T-helper 2 cell treated with Interferon-gamma antibody and Interleukin-4, amounts not matched to agents 5 μg/mL and 100 μg/mL, for 36 hours (primary cell): ENCODE data around the gene PPP1R2.

Experiments used
- DNase-seq: peaks from one replicate; pipeline ENCODE4 v3.0.0; 2021; ENCODE audit warnings: low spot score
- H3K27ac Mint-ChIP-seq: one replicate; pipeline ENCODE4 v1.8.0; 2021; ENCODE audit warnings: mild to moderate bottlenecking, mixed read lengths
- H3K27me3 Mint-ChIP-seq: one replicate; pipeline ENCODE4 v1.8.0; 2021; ENCODE audit warnings: low read depth, mixed read lengths
- H3K36me3 Mint-ChIP-seq: one replicate; pipeline ENCODE4 v1.8.0; 2021; ENCODE audit warnings: low read depth, mixed read lengths
- H3K4me1 Mint-ChIP-seq: one replicate; pipeline ENCODE4 v1.8.0; 2021; ENCODE audit warnings: low read depth, mixed read lengths
- H3K4me3 Mint-ChIP-seq: one replicate; pipeline ENCODE4 v1.8.0; 2022; ENCODE audit warnings: mild to moderate bottlenecking, moderate library complexity, mixed read lengths
- H3K9me3 Mint-ChIP-seq: one replicate; pipeline ENCODE4 v1.8.0; 2021; ENCODE audit warnings: mixed read lengths

The PPP1R2 gene

DNA sequence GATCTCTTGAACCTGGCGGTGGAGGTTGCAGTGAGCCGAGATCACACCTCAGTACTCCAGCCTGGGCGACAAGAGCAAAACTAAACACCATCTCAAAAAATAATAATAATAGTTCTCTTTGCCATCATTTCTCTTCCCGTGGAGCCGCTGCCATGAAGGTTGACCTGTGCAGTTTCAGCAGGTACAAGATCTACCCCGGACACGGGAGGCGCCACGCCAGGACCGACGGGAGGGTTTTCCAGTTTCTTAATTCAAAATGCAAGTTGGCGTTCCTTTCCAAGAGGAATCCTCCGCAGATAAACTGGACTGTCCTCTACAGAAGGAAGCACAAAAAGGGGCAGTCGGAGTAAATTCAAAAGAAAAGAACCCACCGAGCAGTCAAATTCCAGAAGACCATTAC is 11.3 kb upstream of the PPP1R2 start:
- Mint-ChIP-seq H3K9me3 (no peaks in the 10 kb centered on the region), H3K4me1 (peaks cover 55% of the 10 kb centered on the region), H3K4me3 (peak overlapping the region; percentile 76)

GRCh38 chr3:195553268-195553667 is 10.1 kb upstream of the PPP1R2 start:
- Mint-ChIP-seq H3K27me3 (no peaks in the 10 kb centered on the region), H3K36me3 (no peaks in the 10 kb centered on the region), H3K4me3 (no peak overlapping the region), H3K4me1 (peaks cover 58% of the 10 kb centered on the region), H3K27ac (peak overlapping the region; percentile 32), H3K9me3 (no peaks in the 10 kb centered on the region)
- no peak for DNase-seq

More for the DNA sequence above, 11.3 kb upstream of the PPP1R2 start:
- peak overlapping the region; percentile 49 for H3K27ac Mint-ChIP-seq
- DNase-seq: no peak
- H3K27me3 Mint-ChIP-seq: no peaks in the 10 kb centered on the region
- no peaks in the 10 kb centered on the region for H3K36me3 Mint-ChIP-seq

GRCh38 chr3:195551381-195551978 is 8.4 kb upstream of the PPP1R2 start:
- DNase-seq: no peak
- H3K36me3 Mint-ChIP-seq: no peaks in the 10 kb centered on the region
- H3K4me1 Mint-ChIP-seq: peaks cover 72% of the 10 kb centered on the region
- H3K4me3 Mint-ChIP-seq: peak overlapping the region; percentile 64
- no peaks in the 10 kb centered on the region for H3K27me3 Mint-ChIP-seq
- H3K9me3 Mint-ChIP-seq: no peaks in the 10 kb centered on the region
- peak overlapping the region; percentile 90 for H3K27ac Mint-ChIP-seq

- peak overlapping the region; percentile 64 for H3K4me3 Mint-ChIP-seq
- no peaks in the 10 kb centered on the region for H3K9me3 Mint-ChIP-seq
- H3K4me1 Mint-ChIP-seq: peaks cover 73% of the 10 kb centered on the region
- DNase-seq: peak; percentile 42
- H3K36me3 Mint-ChIP-seq: no peaks in the 10 kb centered on the region
- no peaks in the 10 kb centered on the region for H3K27me3 Mint-ChIP-seq
- H3K27ac Mint-ChIP-seq: peak overlapping the region; percentile 90
Measured at GRCh38 chr3:195550723-195551122, 7.6 kb upstream of the PPP1R2 start.

DNA sequence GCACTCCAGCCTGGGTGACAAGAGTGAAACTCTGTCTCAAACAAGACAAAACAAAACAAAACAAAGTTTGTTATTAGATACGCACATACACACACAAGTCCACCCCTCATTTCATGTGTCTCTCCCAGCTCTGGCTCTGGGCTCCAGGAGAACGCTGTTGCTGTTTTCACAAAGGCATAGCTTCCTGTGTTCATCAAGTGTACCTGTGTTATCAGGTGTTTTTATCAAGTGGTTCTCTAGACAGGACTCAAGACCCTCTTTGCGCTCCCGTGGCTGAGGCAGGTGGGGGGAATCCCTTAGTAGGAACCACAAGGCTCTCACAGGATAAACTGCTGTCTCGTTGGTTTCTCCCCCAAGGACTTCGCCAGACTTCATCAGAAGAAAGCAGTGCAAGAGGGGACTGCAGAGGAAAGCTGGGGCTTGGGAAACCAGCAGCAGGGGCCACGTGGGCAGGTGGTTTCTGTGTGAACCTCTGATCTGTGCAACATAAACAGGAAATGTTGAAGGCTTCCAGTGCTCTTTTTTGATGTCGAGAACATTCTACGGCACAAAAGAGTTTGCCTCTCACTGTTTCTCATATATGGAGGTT is 6.9 kb upstream of the PPP1R2 start:
- H3K27ac Mint-ChIP-seq: peak overlapping the region; percentile 90
- H3K27me3 Mint-ChIP-seq: no peaks in the 10 kb centered on the region
- DNase-seq: peak; percentile 74
- peaks cover 72% of the 10 kb centered on the region for H3K4me1 Mint-ChIP-seq
- H3K9me3 Mint-ChIP-seq: no peaks in the 10 kb centered on the region
- peak overlapping the region; percentile 64 for H3K4me3 Mint-ChIP-seq
- no peaks in the 10 kb centered on the region for H3K36me3 Mint-ChIP-seq

GRCh38 chr3:195548987-195549386 is 5.9 kb upstream of the PPP1R2 start:
- H3K27me3 Mint-ChIP-seq: no peaks in the 10 kb centered on the region
- H3K4me3 Mint-ChIP-seq: peak overlapping the region; percentile 60
- no peaks in the 10 kb centered on the region for H3K36me3 Mint-ChIP-seq
- H3K27ac Mint-ChIP-seq: peak overlapping the region; percentile 76
- DNase-seq: no peak
- H3K9me3 Mint-ChIP-seq: no peaks in the 10 kb centered on the region
- H3K4me1 Mint-ChIP-seq: peaks cover 76% of the 10 kb centered on the region

- peak overlapping the region; percentile 60 for H3K4me3 Mint-ChIP-seq
- H3K9me3 Mint-ChIP-seq: no peaks in the 10 kb centered on the region
Measured at GRCh38 chr3:195548501-195548900, 5.4 kb upstream of the PPP1R2 start.

DNA sequence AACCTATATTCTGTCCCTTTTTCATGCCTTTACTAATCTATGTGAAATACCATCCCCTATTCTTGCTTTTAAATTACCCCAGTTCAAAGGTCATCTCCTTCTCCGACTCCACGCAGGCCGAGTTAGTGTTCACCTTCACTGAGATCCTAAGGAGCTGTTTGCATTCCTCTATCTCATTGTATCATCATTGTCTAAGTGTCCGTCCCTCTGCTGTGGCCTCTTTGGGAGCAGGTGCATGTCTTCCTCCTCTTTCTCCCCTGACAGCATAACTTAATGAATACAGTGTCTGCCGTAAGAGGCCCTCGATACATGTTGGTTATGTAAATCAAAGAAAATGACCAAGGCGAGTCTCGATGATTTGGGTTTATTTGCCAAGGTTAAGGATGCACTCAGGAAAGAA is 4.9 kb upstream of the PPP1R2 start:
- H3K36me3 Mint-ChIP-seq: no peaks in the 10 kb centered on the region
- H3K9me3 Mint-ChIP-seq: no peaks in the 10 kb centered on the region
- H3K27ac Mint-ChIP-seq: peak overlapping the region; percentile 76
- no peak for DNase-seq
- H3K27me3 Mint-ChIP-seq: no peaks in the 10 kb centered on the region
- peak overlapping the region; percentile 41 for H3K4me3 Mint-ChIP-seq
- H3K4me1 Mint-ChIP-seq: peaks cover 75% of the 10 kb centered on the region

More at GRCh38 chr3:195548501-195548900, 5.4 kb upstream of the PPP1R2 start:
- Mint-ChIP-seq H3K27me3 (no peaks in the 10 kb centered on the region), H3K27ac (peak overlapping the region; percentile 76), H3K36me3 (no peaks in the 10 kb centered on the region), H3K4me1 (peaks cover 79% of the 10 kb centered on the region)
- no peak for DNase-seq

GRCh38 chr3:195546130-195546560 is 3.0 kb upstream of the PPP1R2 start:
- H3K36me3 Mint-ChIP-seq: peaks cover 5% of the 10 kb centered on the region
- peak overlapping the region; percentile 85 for H3K27ac Mint-ChIP-seq
- H3K4me1 Mint-ChIP-seq: peaks cover 68% of the 10 kb centered on the region
- H3K4me3 Mint-ChIP-seq: peak overlapping the region; percentile 78
- no peaks in the 10 kb centered on the region for H3K9me3 Mint-ChIP-seq
- peak; percentile 50 for DNase-seq
- H3K27me3 Mint-ChIP-seq: no peaks in the 10 kb centered on the region

GRCh38 chr3:195544634-195545033 is 1.5 kb upstream of the PPP1R2 start:
- peak overlapping the region; percentile 89 for H3K4me3 Mint-ChIP-seq
- DNase-seq: no peak
- no peaks in the 10 kb centered on the region for H3K9me3 Mint-ChIP-seq
- peaks cover 68% of the 10 kb centered on the region for H3K4me1 Mint-ChIP-seq
- peak overlapping the region; percentile 76 for H3K27ac Mint-ChIP-seq
- peaks cover 9% of the 10 kb centered on the region for H3K36me3 Mint-ChIP-seq
- no peaks in the 10 kb centered on the region for H3K27me3 Mint-ChIP-seq

GRCh38 chr3:195544230-195544536 is 1.1 kb upstream of the PPP1R2 start:
- DNase-seq: no peak
- Mint-ChIP-seq H3K4me1 (peaks cover 73% of the 10 kb centered on the region), H3K9me3 (no peaks in the 10 kb centered on the region), H3K4me3 (peak overlapping the region; percentile 89), H3K27me3 (no peaks in the 10 kb centered on the region), H3K27ac (peak overlapping the region; percentile 76), H3K36me3 (peaks cover 14% of the 10 kb centered on the region)

DNA sequence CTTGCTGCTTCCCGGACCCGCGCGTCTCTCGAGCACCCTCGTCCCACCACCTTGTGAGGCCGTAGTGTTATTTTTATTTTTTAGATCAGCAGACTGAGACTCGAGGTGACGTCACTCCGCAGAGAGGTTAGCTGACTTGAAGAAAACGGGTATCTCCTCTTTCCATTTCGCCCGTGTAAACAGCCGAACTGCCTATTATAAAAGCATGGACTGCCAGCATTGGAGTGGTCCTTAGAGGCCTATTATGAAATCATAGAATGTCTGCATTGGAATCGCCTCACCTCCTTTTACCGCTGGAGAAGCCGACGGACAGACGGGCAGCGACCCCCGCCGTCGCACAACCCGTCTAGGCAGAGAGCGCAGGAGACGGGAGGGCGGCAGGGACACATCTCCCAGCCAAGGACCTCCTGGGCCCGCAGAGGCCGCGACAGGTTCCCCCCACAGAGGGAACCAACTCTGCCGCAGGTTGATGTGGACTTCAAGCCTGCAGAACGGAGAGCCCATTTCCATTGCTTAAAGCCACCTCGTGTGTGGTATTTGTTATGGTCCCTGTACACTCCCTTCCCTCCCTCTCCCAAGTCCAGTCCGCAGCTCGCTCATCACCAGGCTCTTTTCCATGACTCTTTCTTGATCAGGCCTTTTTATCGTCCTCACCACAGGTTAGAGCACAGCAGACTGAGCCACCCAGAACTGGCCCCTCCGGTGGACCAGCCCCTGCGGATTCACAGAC is 540 bp upstream of the PPP1R2 start:
- peaks cover 74% of the 10 kb centered on the region for H3K4me1 Mint-ChIP-seq

GRCh38 chr3:195542316-195542697 is 818 bp downstream of the PPP1R2 start:
- Mint-ChIP-seq H3K36me3 (peaks cover 18% of the 10 kb centered on the region), H3K27me3 (no peaks in the 10 kb centered on the region), H3K9me3 (no peaks in the 10 kb centered on the region), H3K27ac (peak overlapping the region; percentile 88), H3K4me1 (peaks cover 74% of the 10 kb centered on the region), H3K4me3 (peak overlapping the region; percentile 89)
- no peak for DNase-seq

More for the DNA sequence above, 540 bp upstream of the PPP1R2 start:
- DNase-seq: no peak
- Mint-ChIP-seq H3K27ac (peak overlapping the region; percentile 76), H3K36me3 (peaks cover 18% of the 10 kb centered on the region), H3K4me3 (peak overlapping the region; percentile 89), H3K27me3 (no peaks in the 10 kb centered on the region), H3K9me3 (no peaks in the 10 kb centered on the region)

DNA sequence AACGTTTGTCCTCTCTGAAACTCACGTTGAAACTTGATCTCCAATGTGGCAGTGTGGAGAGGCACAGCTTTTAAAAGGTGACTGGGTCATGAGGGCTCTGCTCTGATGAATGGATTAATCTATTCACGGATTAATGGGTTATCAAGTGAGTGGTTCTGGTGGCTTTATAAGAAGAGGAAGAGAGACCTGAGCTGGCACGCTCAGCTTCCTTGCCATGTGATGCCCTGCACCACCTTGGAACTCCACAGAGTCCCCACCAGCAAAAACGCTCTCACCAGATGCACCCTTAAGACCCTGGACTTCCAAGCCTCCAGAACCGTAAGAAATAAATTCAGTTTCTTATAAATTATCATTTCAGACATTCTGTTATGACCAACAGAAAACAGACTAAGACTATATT is 2.6 kb downstream of the PPP1R2 start:
- H3K9me3 Mint-ChIP-seq: no peaks in the 10 kb centered on the region
- H3K27ac Mint-ChIP-seq: peak overlapping the region; percentile 56
- no peaks in the 10 kb centered on the region for H3K27me3 Mint-ChIP-seq
- peaks cover 62% of the 10 kb centered on the region for H3K4me1 Mint-ChIP-seq
- peak overlapping the region; percentile 89 for H3K4me3 Mint-ChIP-seq
- peaks cover 18% of the 10 kb centered on the region for H3K36me3 Mint-ChIP-seq
- no peak for DNase-seq
